DOHH2 (cell line): ENCODE data around the gene BPIFB4.

ENCODE experiments used
- CTCF ChIP-seq: fragments of 200-600 bp; sonication (generic); IDR thresholded peaks from one replicate; pipeline ENCODE4 v1.5.1; 2014; ENCODE audit warnings: antibody characterized with exemption, mild to moderate bottlenecking, low read depth, low read length; ENCODE audit not compliant: poor library complexity, severe bottlenecking
- EZH2phosphoT487 ChIP-seq: fragments of 200-600 bp; sonication (generic); IDR thresholded peaks from 2 replicates; pipeline ENCODE4 v1.6.1; 2017; ENCODE audit warnings: borderline replicate concordance, mild to moderate bottlenecking, antibody characterized with exemption, low read length, moderate library complexity, mixed read lengths

- no peak for TF ChIP-seq CTCF
- no peak for TF ChIP-seq EZH2phosphoT487
Observed at GRCh38 chr20:33132513-33133372, 53.3 kb downstream of the BPIFB4 start.
